WERI-Rb-1 (cell line): Measurements from ENCODE around the gene ASIC2.

Source experiments
- DNase-seq: peaks from one replicate; pipeline ENCODE4 v3.0.0-alpha.2; 2020
- H3K27ac ChIP-seq: fragments of 250-450 bp; sonication (Bioruptor Pico); 2 replicates; pipeline ENCODE4 v1.5.1; 2020; ENCODE audit warnings: mild to moderate bottlenecking, moderate library complexity
- H3K27me3 ChIP-seq: fragments of 250-450 bp; sonication (Bioruptor Pico); 2 replicates; pipeline ENCODE4 v1.5.1; 2021; ENCODE audit warnings: mild to moderate bottlenecking, low read depth, moderate library complexity; ENCODE audit not compliant: insufficient read depth, severe bottlenecking
- H3K36me3 ChIP-seq: fragments of 250-450 bp; sonication (Bioruptor Pico); 2 replicates; pipeline ENCODE4 v1.5.1; 2020; ENCODE audit warnings: mild to moderate bottlenecking, moderate library complexity
- H3K4me3 ChIP-seq: 2 replicates; pipeline ENCODE4 v1.5.1; 2011; ENCODE audit warnings: low read depth, mild to moderate bottlenecking, control low read depth, low read length
- H3K9me3 ChIP-seq: fragments of 250-450 bp; sonication (Bioruptor Pico); 2 replicates; pipeline ENCODE4 v1.5.1; 2021; ENCODE audit warnings: mild to moderate bottlenecking, moderate library complexity; ENCODE audit not compliant: severe bottlenecking
- CTCF ChIP-seq: IDR thresholded peaks from 2 replicates; pipeline ENCODE4 v1.5.1; 2011; ENCODE audit warnings: low read depth, mild to moderate bottlenecking, control low read depth, inconsistent platforms, low read length

ASIC2 gene

GRCh38 chr17:33175562-33175961, 117.5 kb downstream of the ASIC2 start:
- Histone ChIP-seq H3K27ac (no peak overlapping the region), H3K9me3 (no peaks in the 10 kb centered on the region), H3K27me3 (peaks cover 46% of the 10 kb centered on the region), H3K4me3 (no peak overlapping the region), H3K36me3 (no peaks in the 10 kb centered on the region)
- no peak for DNase-seq
- TF ChIP-seq CTCF, result no peak

GRCh38 chr17:33171931-33172330, 121.2 kb downstream of the ASIC2 start:
- no peak for TF ChIP-seq CTCF
- H3K36me3 ChIP-seq, result no peaks in the 10 kb centered on the region
- no peaks in the 10 kb centered on the region for H3K9me3 ChIP-seq
- DNase-seq, result no peak
- H3K27ac ChIP-seq, result no peak overlapping the region
- no peak overlapping the region for H3K4me3 ChIP-seq
- peaks cover 35% of the 10 kb centered on the region for H3K27me3 ChIP-seq

GRCh38 chr17:33169580-33170285, 123.4 kb downstream of the ASIC2 start:
- no peak for DNase-seq
- Histone ChIP-seq H3K9me3 (no peaks in the 10 kb centered on the region), H3K36me3 (no peaks in the 10 kb centered on the region), H3K27me3 (peaks cover 45% of the 10 kb centered on the region), H3K27ac (no peak overlapping the region), H3K4me3 (no peak overlapping the region)
- no peak for TF ChIP-seq CTCF

- H3K27ac ChIP-seq, result no peak overlapping the region
- no peak for TF ChIP-seq CTCF
- no peaks in the 10 kb centered on the region for H3K36me3 ChIP-seq
Observed at GRCh38 chr17:33167736-33168135, 125.4 kb downstream of the ASIC2 start.

GRCh38 chr17:33166472-33166871, 126.6 kb downstream of the ASIC2 start:
- TF ChIP-seq CTCF, result no peak
- no peaks in the 10 kb centered on the region for H3K9me3 ChIP-seq
- H3K4me3 ChIP-seq, result no peak overlapping the region
- H3K27me3 ChIP-seq, result peaks cover 57% of the 10 kb centered on the region
- DNase-seq, result no peak
- H3K36me3 ChIP-seq, result no peaks in the 10 kb centered on the region
- H3K27ac ChIP-seq, result no peak overlapping the region

More at GRCh38 chr17:33167736-33168135, 125.4 kb downstream of the ASIC2 start:
- H3K27me3 ChIP-seq, result peaks cover 55% of the 10 kb centered on the region
- no peak for DNase-seq
- no peaks in the 10 kb centered on the region for H3K9me3 ChIP-seq
- H3K4me3 ChIP-seq, result no peak overlapping the region
